IPS-18c (cell line): ENCODE results near the gene BID.

Experiments
- H3K4me3 ChIP-seq: 2 replicates; pipeline ENCODE4 v1.7.0; 2013; ENCODE audit warnings: low read depth, mild to moderate bottlenecking, low read length, moderate library complexity; ENCODE audit not compliant: insufficient read depth
- H3K9me3 ChIP-seq: one replicate; pipeline ENCODE4 v1.6.1; 2013; ENCODE audit warnings: mild to moderate bottlenecking, low read length, moderate library complexity; ENCODE audit not compliant: control insufficient read depth, insufficient read depth

The BID gene

GRCh38 chr22:17774206-17774925 lies at the start of gene BID:
BID (minus strand) TSS chr22:17774469; CDS start chr22:17750116, 24,353 bp downstream.
- Histone ChIP-seq H3K4me3 (peak within 1 kb of the TSS; percentile 63), H3K9me3 (no peaks in the 10 kb centered on the region)

- H3K4me3 ChIP-seq, result no peak overlapping the region
- H3K9me3 ChIP-seq, result no peaks in the 10 kb centered on the region
Measured at GRCh38 chr22:17823964-17824363, 49.7 kb upstream of the BID start.

- Histone ChIP-seq H3K4me3 (no peak overlapping the region), H3K9me3 (no peaks in the 10 kb centered on the region)
Measured at GRCh38 chr22:17823226-17823625, 49.0 kb upstream of the BID start.

- H3K4me3 ChIP-seq, result no peak overlapping the region
Measured at GRCh38 chr22:17822087-17822486, 47.8 kb upstream of the BID start.

GRCh38 chr22:17820879-17821439 lies 46.7 kb upstream of the BID start:
- H3K9me3 ChIP-seq, result no peaks in the 10 kb centered on the region
- no peak overlapping the region for H3K4me3 ChIP-seq

More at GRCh38 chr22:17822087-17822486, 47.8 kb upstream of the BID start:
- H3K9me3 ChIP-seq, result no peaks in the 10 kb centered on the region

- Histone ChIP-seq H3K4me3 (no peak overlapping the region), H3K9me3 (no peaks in the 10 kb centered on the region)
Measured at GRCh38 chr22:17818649-17819048, 44.4 kb upstream of the BID start.

GRCh38 chr22:17818180-17818579 lies 43.9 kb upstream of the BID start:
- H3K9me3 ChIP-seq, result no peaks in the 10 kb centered on the region
- H3K4me3 ChIP-seq, result no peak overlapping the region

GRCh38 chr22:17817511-17818065 lies 43.3 kb upstream of the BID start:
- no peak overlapping the region for H3K4me3 ChIP-seq
- H3K9me3 ChIP-seq, result no peaks in the 10 kb centered on the region

- no peaks in the 10 kb centered on the region for H3K9me3 ChIP-seq
- no peak overlapping the region for H3K4me3 ChIP-seq
Measured at GRCh38 chr22:17817079-17817478, 42.8 kb upstream of the BID start.

- Histone ChIP-seq H3K9me3 (no peaks in the 10 kb centered on the region), H3K4me3 (no peak overlapping the region)
Measured at GRCh38 chr22:17816649-17817048, 42.4 kb upstream of the BID start.

GRCh38 chr22:17815703-17816254 lies 41.5 kb upstream of the BID start:
- Histone ChIP-seq H3K9me3 (no peaks in the 10 kb centered on the region), H3K4me3 (peak overlapping the region; percentile 3; the same call in 1 of the 2 replicates)

- Histone ChIP-seq H3K4me3 (no peak overlapping the region), H3K9me3 (no peaks in the 10 kb centered on the region)
Measured at GRCh38 chr22:17814830-17815229, 40.6 kb upstream of the BID start.

- Histone ChIP-seq H3K4me3 (no peak overlapping the region), H3K9me3 (no peaks in the 10 kb centered on the region)
Measured at GRCh38 chr22:17814084-17814483, 39.8 kb upstream of the BID start.

- Histone ChIP-seq H3K4me3 (no peak overlapping the region), H3K9me3 (no peaks in the 10 kb centered on the region)
Measured at GRCh38 chr22:17811119-17811518, 36.9 kb upstream of the BID start.

- Histone ChIP-seq H3K4me3 (no peak overlapping the region), H3K9me3 (no peaks in the 10 kb centered on the region)
Measured at GRCh38 chr22:17810570-17811116, 36.4 kb upstream of the BID start.

- H3K4me3 ChIP-seq, result no peak overlapping the region
Measured at GRCh38 chr22:17808693-17809403, 34.6 kb upstream of the BID start.

GRCh38 chr22:17807578-17808410 lies 33.5 kb upstream of the BID start:
- Histone ChIP-seq H3K9me3 (no peaks in the 10 kb centered on the region), H3K4me3 (no peak overlapping the region)

More at GRCh38 chr22:17808693-17809403, 34.6 kb upstream of the BID start:
- H3K9me3 ChIP-seq, result no peaks in the 10 kb centered on the region
